CD4-positive, CD25-positive, alpha-beta regulatory T cell (primary cell): ENCODE results near the gene USP32. TPM values are rescaled to one million over a fixed set of nuclear protein-coding genes. Genes with fewer than 3 reads are reported as not detected.

ENCODE experiments used
- ATAC-seq, 2 donors: fragments of 150-1000 bp; cut with Tn5 transposase; one replicate each; pipeline ENCODE4 v1.10.0; 2021; ENCODE audit warnings: low read depth in 2 of 2, moderate number of reproducible peaks in 2 of 2, moderate library complexity in 1 of 2
- DNase-seq, 3 donors: peaks; one replicate each; pipeline versions ENCODE4 v3.0.0 to v3.0.0-alpha.2; 2012 to 2022; ENCODE audit warnings: mixed read lengths in 1 of 3
- H3K27ac ChIP-seq: one replicate; pipeline ENCODE4 v1.7.0; 2013; ENCODE audit warnings: mild to moderate bottlenecking, low read length; ENCODE audit not compliant: insufficient read depth, poor library complexity, severe bottlenecking
- H3K27me3 ChIP-seq: one replicate; pipeline ENCODE4 v1.7.0; 2013; ENCODE audit warnings: low read length; ENCODE audit not compliant: control insufficient read depth, insufficient read depth
- H3K36me3 ChIP-seq: one replicate; pipeline ENCODE4 v1.7.0; 2013; ENCODE audit warnings: mild to moderate bottlenecking, low read length, moderate library complexity; ENCODE audit not compliant: control insufficient read depth, insufficient read depth
- H3K4me1 ChIP-seq: 2 replicates; pipeline ENCODE4 v1.7.0; 2013; ENCODE audit warnings: mild to moderate bottlenecking, low read length; ENCODE audit not compliant: insufficient read depth, control insufficient read depth, poor library complexity, severe bottlenecking
- H3K4me3 ChIP-seq: one replicate; pipeline ENCODE4 v1.7.0; 2013; ENCODE audit warnings: low read depth, mild to moderate bottlenecking, low read length, moderate library complexity
- H3K9me3 ChIP-seq, 2 experiments: 1 replicate in 1 of 2; 2 replicates in 1 of 2; pipeline ENCODE4 v1.7.0; 2013; ENCODE audit warnings: low read length in 2 of 2, mild to moderate bottlenecking in 1 of 2, moderate library complexity in 1 of 2; ENCODE audit not compliant: control insufficient read depth in 2 of 2
- H3K27ac Mint-ChIP-seq, 3 donors: one replicate each; pipeline ENCODE4 v1.8.0; 2020 to 2022; ENCODE audit warnings: mild to moderate bottlenecking in 3 of 3, mixed read lengths in 3 of 3, moderate library complexity in 2 of 3
- H3K27me3 Mint-ChIP-seq: one replicate; pipeline ENCODE4 v1.8.0; 2022; ENCODE audit warnings: mild to moderate bottlenecking, mixed read lengths
- H3K36me3 Mint-ChIP-seq: one replicate; pipeline ENCODE4 v1.8.0; 2020; ENCODE audit warnings: mixed read lengths
- H3K4me1 Mint-ChIP-seq, 4 donors: one replicate each; pipeline ENCODE4 v1.8.0; 2020 to 2022; ENCODE audit warnings: mixed read lengths in 4 of 4, mild to moderate bottlenecking in 1 of 4
- H3K4me3 Mint-ChIP-seq, 4 donors: one replicate each; pipeline ENCODE4 v1.8.0; 2020 to 2022; ENCODE audit warnings: mild to moderate bottlenecking in 4 of 4, mixed read lengths in 4 of 4, moderate library complexity in 3 of 4
- H3K9me3 Mint-ChIP-seq, 7 donors: one replicate each; pipeline ENCODE4 v1.8.0; 2020 to 2022; ENCODE audit warnings: mixed read lengths in 7 of 7, mild to moderate bottlenecking in 3 of 7, moderate library complexity in 2 of 7
- polyA plus RNA-seq, 4 donors: library from polyadenylated mRNA; unstranded; fragments of 300-500 nt; fragmentation: Illumina TruSeq; gene quantifications; one replicate each; pipeline ENCODE4 v1.2.3, GENCODE V29; 2021
- total RNA-seq: library from RNA; stranded (reverse); gene quantifications from one replicate; pipeline ENCODE4 v1.2.3, GENCODE V29; 2022

The USP32 gene
- total and polyA plus RNA-seq, 5 donors from 2014 or later: 6.1 to 47.0 (median 7.5) TPM

DNA sequence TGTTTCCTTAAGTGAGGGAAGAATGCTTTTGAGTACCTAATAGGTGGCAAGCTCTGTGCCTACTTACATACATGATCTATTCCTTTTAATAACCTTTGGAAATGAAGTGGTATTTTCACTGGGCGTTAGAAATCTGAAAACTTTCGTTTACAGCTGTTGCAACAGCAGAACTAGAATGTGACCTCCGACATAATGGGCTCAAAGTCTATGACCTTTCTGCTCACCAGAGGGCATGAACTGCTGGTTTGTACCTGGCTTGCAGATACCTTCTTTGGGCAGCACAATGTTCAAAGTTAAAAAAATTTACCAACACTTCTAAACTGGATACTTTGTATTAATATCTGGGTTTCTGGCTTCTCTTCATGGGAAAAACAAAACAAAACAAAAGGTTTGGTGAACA is 217.9 kb downstream of the USP32 start:
- Mint-ChIP-seq H3K36me3 (no peaks in the 10 kb centered on the region), H3K27ac (peak overlapping the region; percentile 13 to 49 (median 32)), H3K4me3 (no peak overlapping the region), H3K9me3 (no peaks in the 10 kb centered on the region), H3K4me1 (peaks cover 5 to 23% (median 15%) of the 10 kb centered on the region in 4 donors), H3K27me3 (no peaks in the 10 kb centered on the region)
- Histone ChIP-seq H3K36me3 (no peaks in the 10 kb centered on the region), H3K9me3 (no peaks in the 10 kb centered on the region), H3K4me3 (no peak overlapping the region), H3K27me3 (no peaks in the 10 kb centered on the region), H3K27ac (no peak overlapping the region), H3K4me1 (peaks cover 15% of the 10 kb centered on the region)
- DNase-seq (no peak), ATAC-seq (no peak)

DNA sequence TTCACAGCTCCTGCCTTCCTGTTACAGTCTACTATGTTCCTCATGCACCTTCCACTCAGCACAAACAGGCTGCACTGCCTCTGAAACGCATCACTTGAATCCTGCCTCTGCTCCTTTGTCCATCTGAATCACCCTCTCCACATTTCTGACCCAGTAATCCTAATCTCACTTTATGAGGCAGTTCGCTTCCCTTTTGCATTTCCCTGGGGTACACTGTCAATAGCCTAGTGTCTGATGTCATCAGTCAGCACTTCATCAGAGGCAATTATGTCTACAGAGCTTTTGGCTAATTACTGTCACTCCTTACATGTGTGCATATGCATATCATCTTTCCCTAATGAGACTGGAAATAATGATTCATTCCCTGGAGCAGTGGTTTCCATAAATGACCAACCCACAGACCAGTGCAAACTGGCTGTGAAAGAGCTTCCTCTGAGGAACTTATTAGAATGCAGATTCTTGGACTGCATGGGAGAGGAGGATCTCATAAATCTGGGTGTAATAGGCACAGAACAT is 218.6 kb downstream of the USP32 start:
- Histone ChIP-seq H3K4me1 (peaks cover 15% of the 10 kb centered on the region), H3K9me3 (no peaks in the 10 kb centered on the region), H3K27ac (no peak overlapping the region), H3K27me3 (no peaks in the 10 kb centered on the region), H3K4me3 (no peak overlapping the region), H3K36me3 (no peaks in the 10 kb centered on the region)
- Mint-ChIP-seq H3K36me3 (no peaks in the 10 kb centered on the region), H3K9me3 (no peaks in the 10 kb centered on the region), H3K27ac (peak overlapping the region; percentile 5 to 61 (median 27)), H3K27me3 (no peaks in the 10 kb centered on the region), H3K4me1 (peaks cover 5 to 23% (median 15%) of the 10 kb centered on the region in 4 donors), H3K4me3 (no peak overlapping the region)
- DNase-seq: no peak
- no peak for ATAC-seq

DNA sequence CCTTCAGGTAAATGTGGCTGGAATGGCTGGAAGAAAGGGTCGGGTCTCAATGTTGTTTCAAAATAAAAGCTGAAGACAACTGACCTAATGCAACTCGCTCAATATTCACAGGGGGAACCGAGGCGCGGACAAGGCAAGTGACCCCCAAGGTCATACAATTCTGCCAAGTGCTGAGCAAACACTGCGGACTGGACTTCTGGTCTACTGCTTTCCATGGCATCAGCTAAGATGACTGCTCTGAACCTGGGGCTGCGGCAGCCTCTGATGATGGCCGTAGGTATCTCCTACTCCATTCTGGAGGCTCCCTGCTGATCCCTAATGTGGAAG is 220.2 kb downstream of the USP32 start:
- Histone ChIP-seq H3K27ac (no peak overlapping the region), H3K4me1 (peaks cover 15% of the 10 kb centered on the region), H3K27me3 (no peaks in the 10 kb centered on the region), H3K9me3 (no peaks in the 10 kb centered on the region), H3K36me3 (no peaks in the 10 kb centered on the region), H3K4me3 (no peak overlapping the region)
- Mint-ChIP-seq H3K4me3 (no peak overlapping the region), H3K27me3 (no peaks in the 10 kb centered on the region), H3K9me3 (no peaks in the 10 kb centered on the region), H3K36me3 (no peaks in the 10 kb centered on the region), H3K27ac (peak overlapping the region in 2 of 3 donors; percentile 85 to 93), H3K4me1 (peaks cover 5 to 27% (median 19%) of the 10 kb centered on the region in 4 donors)
- ATAC-seq (no peak), DNase-seq (no peak)

- no peak for ATAC-seq
- no peaks in the 10 kb centered on the region for H3K36me3 ChIP-seq
- H3K4me3 ChIP-seq: peak overlapping the region; percentile 44
- Mint-ChIP-seq H3K36me3 (no peaks in the 10 kb centered on the region), H3K9me3 (no peaks in the 10 kb centered on the region), H3K27ac (peak overlapping the region; percentile 81 to 93 (median 90)), H3K4me1 (peaks cover 5 to 30% (median 22%) of the 10 kb centered on the region in 4 donors), H3K27me3 (no peaks in the 10 kb centered on the region), H3K4me3 (peak overlapping the region in 1 of 4 donors; percentile 8)
- no peaks in the 10 kb centered on the region for H3K27me3 ChIP-seq
- no peaks in the 10 kb centered on the region for H3K9me3 ChIP-seq
- no peak overlapping the region for H3K27ac ChIP-seq
- peaks cover 17% of the 10 kb centered on the region for H3K4me1 ChIP-seq
- no peak for DNase-seq
These were observed 220.8 kb downstream of the USP32 start for GRCh38 chr17:60170835-60171752.

GRCh38 chr17:60169921-60170817 is 221.8 kb downstream of the USP32 start:
- Mint-ChIP-seq H3K36me3 (no peaks in the 10 kb centered on the region), H3K4me3 (peak overlapping the region in 2 of 4 donors; percentile 8 to 14), H3K4me1 (peaks cover 5 to 38% (median 29%) of the 10 kb centered on the region in 4 donors), H3K27me3 (no peaks in the 10 kb centered on the region), H3K27ac (peak overlapping the region; percentile 81 to 93 (median 90)), H3K9me3 (no peaks in the 10 kb centered on the region)
- H3K27me3 ChIP-seq: no peaks in the 10 kb centered on the region
- peak; percentile 88 to 89 for ATAC-seq
- H3K9me3 ChIP-seq: no peaks in the 10 kb centered on the region
- H3K36me3 ChIP-seq: no peaks in the 10 kb centered on the region
- peaks cover 26% of the 10 kb centered on the region for H3K4me1 ChIP-seq
- peak in 2 of 3 donors; percentile 59 to 90 for DNase-seq
- H3K27ac ChIP-seq: no peak overlapping the region
- H3K4me3 ChIP-seq: peak overlapping the region; percentile 44

GRCh38 chr17:60168654-60169053 is 223.3 kb downstream of the USP32 start:
- no peaks in the 10 kb centered on the region for H3K36me3 Mint-ChIP-seq
- H3K27me3 ChIP-seq: no peaks in the 10 kb centered on the region
- H3K4me1 Mint-ChIP-seq: peaks cover 5 to 42% (median 29%) of the 10 kb centered on the region in 4 donors
- no peaks in the 10 kb centered on the region for H3K9me3 ChIP-seq
- H3K27ac ChIP-seq: no peak overlapping the region
- peak overlapping the region in 1 of 3 donors; percentile 46 for H3K27ac Mint-ChIP-seq
- DNase-seq: no peak
- H3K4me1 ChIP-seq: peaks cover 27% of the 10 kb centered on the region
- no peak overlapping the region for H3K4me3 Mint-ChIP-seq
- no peaks in the 10 kb centered on the region for H3K27me3 Mint-ChIP-seq
- H3K4me3 ChIP-seq: no peak overlapping the region
- H3K36me3 ChIP-seq: no peaks in the 10 kb centered on the region
- ATAC-seq: no peak
- no peaks in the 10 kb centered on the region for H3K9me3 Mint-ChIP-seq

DNA sequence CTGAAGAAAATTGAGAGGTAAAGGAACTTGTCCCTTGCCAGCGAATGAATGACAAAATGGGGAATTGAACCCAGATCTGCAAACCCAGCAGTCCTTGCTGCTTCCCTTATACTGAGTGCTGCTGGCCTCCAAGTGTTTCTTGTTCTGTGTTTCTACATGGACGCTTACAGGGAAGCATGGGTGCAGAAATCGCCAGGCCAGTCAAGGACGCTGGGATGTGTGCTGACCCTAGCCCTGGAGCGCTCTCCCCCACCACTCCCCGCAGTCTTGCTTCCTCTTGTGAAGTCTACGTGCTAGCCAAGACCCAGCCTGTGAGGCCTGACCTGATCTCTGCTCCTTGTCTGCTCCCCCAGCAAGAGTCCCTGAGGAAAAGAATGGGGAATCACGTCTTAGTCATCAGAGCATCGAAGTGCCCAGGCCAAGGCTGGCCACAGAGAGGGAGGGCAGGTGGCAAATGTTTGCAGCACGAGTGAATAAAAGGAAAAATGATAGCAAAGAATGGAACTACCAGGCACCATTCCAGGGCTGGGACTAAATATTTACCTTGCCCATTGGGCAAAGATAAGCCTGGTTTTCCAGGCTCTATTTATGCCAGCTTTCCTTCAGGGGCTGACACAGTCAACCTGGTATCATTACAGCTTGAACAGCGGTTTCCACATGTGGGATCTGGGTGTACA is 224.7 kb downstream of the USP32 start:
- Mint-ChIP-seq H3K4me3 (no peak overlapping the region), H3K27ac (no peak overlapping the region), H3K36me3 (no peaks in the 10 kb centered on the region), H3K4me1 (peaks cover 5 to 40% (median 29%) of the 10 kb centered on the region in 4 donors), H3K9me3 (no peaks in the 10 kb centered on the region), H3K27me3 (no peaks in the 10 kb centered on the region)
- Histone ChIP-seq H3K36me3 (no peaks in the 10 kb centered on the region), H3K27me3 (no peaks in the 10 kb centered on the region), H3K9me3 (no peaks in the 10 kb centered on the region), H3K27ac (no peak overlapping the region), H3K4me3 (no peak overlapping the region), H3K4me1 (peaks cover 27% of the 10 kb centered on the region)
- DNase-seq (no peak), ATAC-seq (no peak)
